ENCODE results near the gene SLC2A8. TPM values are rescaled to one million over a fixed set of nuclear protein-coding genes. Genes with fewer than 3 reads are reported as not detected.
A peak's percentile ranks its signal among the peaks of the same experiment; 100 is the strongest.

The SLC2A8 gene
- total RNA-seq, 1 donor from 2014 or later, result 40.2 TPM

GRCh38 chr9:127405344-127406125, 8.6 kb downstream of the SLC2A8 start:
- H3K27me3 Mint-ChIP-seq, result no peaks in the 10 kb centered on the region
- H3K4me1 Mint-ChIP-seq (ENCODE audit: unreplicated experiment), result peaks cover 3% of the 10 kb centered on the region
- H3K9me3 Mint-ChIP-seq, result no peaks in the 10 kb centered on the region
- H3K4me3 Mint-ChIP-seq, result no peak overlapping the region
- peaks cover 3% of the 10 kb centered on the region for H3K36me3 Mint-ChIP-seq
- H3K27ac Mint-ChIP-seq, result no peak overlapping the region
- no peak for DNase-seq (ENCODE audit: extremely low spot score, unreplicated experiment)
- TF ChIP-seq, protein P1, sequence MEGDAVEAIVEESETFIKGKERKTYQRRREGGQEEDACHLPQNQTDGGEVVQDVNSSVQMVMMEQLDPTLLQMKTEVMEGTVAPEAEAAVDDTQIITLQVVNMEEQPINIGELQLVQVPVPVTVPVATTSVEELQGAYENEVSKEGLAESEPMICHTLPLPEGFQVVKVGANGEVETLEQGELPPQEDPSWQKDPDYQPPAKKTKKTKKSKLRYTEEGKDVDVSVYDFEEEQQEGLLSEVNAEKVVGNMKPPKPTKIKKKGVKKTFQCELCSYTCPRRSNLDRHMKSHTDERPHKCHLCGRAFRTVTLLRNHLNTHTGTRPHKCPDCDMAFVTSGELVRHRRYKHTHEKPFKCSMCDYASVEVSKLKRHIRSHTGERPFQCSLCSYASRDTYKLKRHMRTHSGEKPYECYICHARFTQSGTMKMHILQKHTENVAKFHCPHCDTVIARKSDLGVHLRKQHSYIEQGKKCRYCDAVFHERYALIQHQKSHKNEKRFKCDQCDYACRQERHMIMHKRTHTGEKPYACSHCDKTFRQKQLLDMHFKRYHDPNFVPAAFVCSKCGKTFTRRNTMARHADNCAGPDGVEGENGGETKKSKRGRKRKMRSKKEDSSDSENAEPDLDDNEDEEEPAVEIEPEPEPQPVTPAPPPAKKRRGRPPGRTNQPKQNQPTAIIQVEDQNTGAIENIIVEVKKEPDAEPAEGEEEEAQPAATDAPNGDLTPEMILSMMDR (conservative IDR thresholded peaks at IDR 0.05), result no peak

DNA sequence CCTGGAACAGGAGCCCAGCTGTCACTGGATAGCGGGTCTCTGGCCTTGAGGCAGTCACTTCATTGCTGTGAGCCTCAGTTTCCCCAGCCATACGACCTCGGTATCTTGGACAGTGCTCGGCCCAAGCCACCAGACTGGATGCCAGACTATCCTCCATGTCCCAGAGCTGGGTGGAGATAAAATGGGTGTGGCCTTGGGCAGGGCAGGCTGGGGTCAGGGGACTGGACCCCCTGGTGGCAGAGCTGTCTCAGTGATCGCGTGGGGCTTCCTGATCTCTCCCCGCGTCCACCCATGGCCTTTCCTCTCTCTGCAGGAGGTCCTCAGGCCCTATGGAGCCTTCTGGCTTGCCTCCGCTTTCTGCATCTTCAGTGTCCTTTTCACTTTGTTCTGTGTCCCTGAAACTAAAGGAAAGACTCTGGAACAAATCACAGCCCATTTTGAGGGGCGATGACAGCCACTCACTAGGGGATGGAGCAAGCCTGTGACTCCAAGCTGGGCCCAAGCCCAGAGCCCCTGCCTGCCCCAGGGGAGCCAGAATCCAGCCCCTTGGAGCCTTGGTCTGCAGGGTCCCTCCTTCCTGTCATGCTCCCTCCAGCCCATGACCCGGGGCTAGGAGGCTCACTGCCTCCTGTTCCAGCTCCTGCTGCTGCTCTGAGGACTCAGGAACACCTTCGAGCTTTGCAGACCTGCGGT, 10.0 kb downstream of the SLC2A8 start:
- Mint-ChIP-seq H3K27me3 (no peaks in the 10 kb centered on the region), H3K4me3 (no peak overlapping the region), H3K9me3 (no peaks in the 10 kb centered on the region), H3K4me1 (ENCODE audit: unreplicated experiment) (peaks cover 3% of the 10 kb centered on the region), H3K27ac (no peak overlapping the region), H3K36me3 (peaks cover 3% of the 10 kb centered on the region)
- TF ChIP-seq, protein P1 (conservative IDR thresholded peaks at IDR 0.05), result no peak
- no peak for DNase-seq (ENCODE audit: extremely low spot score, unreplicated experiment)

DNA sequence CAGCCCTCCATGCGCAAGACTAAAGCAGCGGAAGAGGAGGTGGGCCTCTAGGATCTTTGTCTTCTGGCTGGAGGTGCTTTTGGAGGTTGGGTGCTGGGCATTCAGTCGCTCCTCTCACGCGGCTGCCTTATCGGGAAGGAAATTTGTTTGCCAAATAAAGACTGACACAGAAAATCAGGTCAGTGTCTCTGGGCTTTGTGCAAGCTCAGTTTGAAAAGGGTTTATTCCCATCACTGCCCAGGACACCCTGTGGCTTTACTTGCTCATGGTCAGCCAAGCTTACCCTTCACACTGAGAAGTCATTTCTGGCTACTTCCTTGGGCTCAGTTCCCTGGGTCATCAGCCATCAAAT, 10.5 kb downstream of the SLC2A8 start:
- Mint-ChIP-seq H3K36me3 (peaks cover 3% of the 10 kb centered on the region), H3K9me3 (no peaks in the 10 kb centered on the region), H3K27ac (no peak overlapping the region), H3K4me3 (no peak overlapping the region), H3K4me1 (ENCODE audit: unreplicated experiment) (peaks cover 3% of the 10 kb centered on the region), H3K27me3 (no peaks in the 10 kb centered on the region)
- DNase-seq (ENCODE audit: extremely low spot score, unreplicated experiment), result no peak
- TF ChIP-seq, protein P1 (conservative IDR thresholded peaks at IDR 0.05), result no peak

GRCh38 chr9:127411122-127411521, 14.2 kb downstream of the SLC2A8 start:
- Mint-ChIP-seq H3K27ac (no peak overlapping the region), H3K9me3 (no peaks in the 10 kb centered on the region), H3K4me1 (ENCODE audit: unreplicated experiment) (peaks cover 14% of the 10 kb centered on the region), H3K27me3 (no peaks in the 10 kb centered on the region), H3K4me3 (no peak overlapping the region), H3K36me3 (peaks cover 17% of the 10 kb centered on the region)
- TF ChIP-seq, protein P1 (conservative IDR thresholded peaks at IDR 0.05), result no peak
- no peak for DNase-seq (ENCODE audit: extremely low spot score, unreplicated experiment)

GRCh38 chr9:127415141-127415540, 18.2 kb downstream of the SLC2A8 start:
- Mint-ChIP-seq H3K9me3 (no peaks in the 10 kb centered on the region), H3K36me3 (peaks cover 14% of the 10 kb centered on the region), H3K27ac (peak overlapping the region; percentile 26)

More at GRCh38 chr9:127415141-127415540, 18.2 kb downstream of the SLC2A8 start:
- TF ChIP-seq, protein P1 (conservative IDR thresholded peaks at IDR 0.05), result no peak
- no peak for DNase-seq (ENCODE audit: extremely low spot score, unreplicated experiment)
- Mint-ChIP-seq H3K27me3 (no peaks in the 10 kb centered on the region), H3K4me3 (peak overlapping the region; percentile 6), H3K4me1 (ENCODE audit: unreplicated experiment) (peaks cover 10% of the 10 kb centered on the region)

All from type B pancreatic cell (in vitro differentiated cells).